ENCODE measurements around the gene ANO7. TPM values are rescaled to one million over a fixed set of nuclear protein-coding genes. Genes with fewer than 3 reads are reported as not detected.

Gene ANO7
- total and polyA plus RNA-seq, 2 of the 13 experiments (the other 11 are each of a cell fraction or from before 2014, with no cell fraction given) = 4.1 to 4.9 TPM

GRCh38 chr2:241225545-241225944 lies 37.1 kb downstream of the ANO7 start:
- intact Hi-C loops (cut with micrococcal nuclease; ENCODE audit: unreplicated experiment) = loop anchor here (10.0 kb wide), 1 partner anchor 371 kb away; no protein-coding TSS in a partner anchor
- no TSS peak for BruUV-seq (replicated peaks)
- Histone ChIP-seq H3K4me3 (replicated peaks in 1 of 3; ENCODE audit: insufficient read depth in 1 of 3, low read depth in 2 of 3, low read length in 3 of 3) (no peak overlapping the region), H3K36me3 (replicated peaks in 1 of 2; ENCODE audit: control insufficient read depth in 1 of 2, insufficient read depth in 2 of 2, low read length in 2 of 2) (peaks cover 28 to 52% of the 10 kb centered on the region in 2 experiments), H2AFZ (ENCODE audit: low read length) (no peak overlapping the region), H3K27me3 (ENCODE audit: control insufficient read depth in 1 of 2, insufficient read depth in 2 of 2, low read length in 2 of 2) (no peaks in the 10 kb centered on the region), H3K79me2 (ENCODE audit: insufficient read depth, low read length) (peaks cover 28% of the 10 kb centered on the region), H3K4me1 (ENCODE audit: insufficient read depth, low read length) (peaks cover 57% of the 10 kb centered on the region), H3K9ac (ENCODE audit: insufficient read depth, low read depth, low read length) (no peak overlapping the region), H3K27ac (ENCODE audit: extremely low read length, insufficient read depth, low read length) (peak overlapping the region; percentile 78), H4K20me1 (ENCODE audit: insufficient read depth, low read length) (peaks cover 24% of the 10 kb centered on the region; the same call in 1 of the 2 replicates), H3K4me2 (ENCODE audit: low read depth, low read length) (no peak overlapping the region), H3K9me3 (ENCODE audit: low read length) (no peaks in the 10 kb centered on the region)
- no peak for DNase-seq (ENCODE audit: low spot score)
- CTCF ChIA-PET (ENCODE audit: low intra/inter-chr PET ratio, low total read pairs) = no interaction called here
- no peak for ATAC-seq
- no peak for FAIRE-seq
- in situ Hi-C loops (cut with HindIII; ENCODE audit: extremely low pct_ligation_motif_present, low pct_unique_long_range_greater_than_20kb) = no loop called here
- POLR2A ChIA-PET = interaction anchor here (2.0 to 4.3 kb wide), 3 partner anchors 89 to 368 kb away, joined by 6 to 21 read pairs (median 8); partner anchors contain the start of genes HDLBP and SEPTIN2
- 98% methylated on average over 16 of the region's 16 CpGs for WGBS (ENCODE audit: low lambda C conversion rate)
- no peak for TF ChIP-seq ZNF253 (CRISPR knock-in tag; IDR thresholded peaks at IDR 0.05; ENCODE audit: borderline replicate concordance)
- no peak for TF ChIP-seq NFATC3 (CRISPR knock-in tag; IDR thresholded peaks at IDR 0.05)
- TF ChIP-seq TBP (CRISPR knock-in tag; IDR thresholded peaks at IDR 0.05) = no peak
- TF ChIP-seq POLR2G (IDR thresholded peaks at IDR 0.05; ENCODE audit: low read depth, low read length) = peak; percentile 47
- no peak for TF ChIP-seq SKIL (CRISPR knock-in tag; IDR thresholded peaks at IDR 0.05; ENCODE audit: borderline replicate concordance)
- no peak for TF ChIP-seq ZNF17 (CRISPR knock-in tag; IDR thresholded peaks at IDR 0.05)
- no peak for TF ChIP-seq TBX2 (CRISPR knock-in tag; IDR thresholded peaks at IDR 0.05; ENCODE audit: borderline replicate concordance)
- peak; percentile 46; the same call in 1 of the 2 replicates for TF ChIP-seq HOXA3 (CRISPR knock-in tag; IDR thresholded peaks at IDR 0.05)
- 0 out of 2 replicates have a peak, but pooled peaks have one; percentile 6 for TF ChIP-seq NR2F2 (IDR thresholded peaks at IDR 0.05; ENCODE audit: borderline replicate concordance, low read depth)
- peak; percentile 63; the same call in 1 of the 2 replicates for TF ChIP-seq ZBTB38 (CRISPR knock-in tag; IDR thresholded peaks at IDR 0.05)
- TF ChIP-seq, protein P1, sequence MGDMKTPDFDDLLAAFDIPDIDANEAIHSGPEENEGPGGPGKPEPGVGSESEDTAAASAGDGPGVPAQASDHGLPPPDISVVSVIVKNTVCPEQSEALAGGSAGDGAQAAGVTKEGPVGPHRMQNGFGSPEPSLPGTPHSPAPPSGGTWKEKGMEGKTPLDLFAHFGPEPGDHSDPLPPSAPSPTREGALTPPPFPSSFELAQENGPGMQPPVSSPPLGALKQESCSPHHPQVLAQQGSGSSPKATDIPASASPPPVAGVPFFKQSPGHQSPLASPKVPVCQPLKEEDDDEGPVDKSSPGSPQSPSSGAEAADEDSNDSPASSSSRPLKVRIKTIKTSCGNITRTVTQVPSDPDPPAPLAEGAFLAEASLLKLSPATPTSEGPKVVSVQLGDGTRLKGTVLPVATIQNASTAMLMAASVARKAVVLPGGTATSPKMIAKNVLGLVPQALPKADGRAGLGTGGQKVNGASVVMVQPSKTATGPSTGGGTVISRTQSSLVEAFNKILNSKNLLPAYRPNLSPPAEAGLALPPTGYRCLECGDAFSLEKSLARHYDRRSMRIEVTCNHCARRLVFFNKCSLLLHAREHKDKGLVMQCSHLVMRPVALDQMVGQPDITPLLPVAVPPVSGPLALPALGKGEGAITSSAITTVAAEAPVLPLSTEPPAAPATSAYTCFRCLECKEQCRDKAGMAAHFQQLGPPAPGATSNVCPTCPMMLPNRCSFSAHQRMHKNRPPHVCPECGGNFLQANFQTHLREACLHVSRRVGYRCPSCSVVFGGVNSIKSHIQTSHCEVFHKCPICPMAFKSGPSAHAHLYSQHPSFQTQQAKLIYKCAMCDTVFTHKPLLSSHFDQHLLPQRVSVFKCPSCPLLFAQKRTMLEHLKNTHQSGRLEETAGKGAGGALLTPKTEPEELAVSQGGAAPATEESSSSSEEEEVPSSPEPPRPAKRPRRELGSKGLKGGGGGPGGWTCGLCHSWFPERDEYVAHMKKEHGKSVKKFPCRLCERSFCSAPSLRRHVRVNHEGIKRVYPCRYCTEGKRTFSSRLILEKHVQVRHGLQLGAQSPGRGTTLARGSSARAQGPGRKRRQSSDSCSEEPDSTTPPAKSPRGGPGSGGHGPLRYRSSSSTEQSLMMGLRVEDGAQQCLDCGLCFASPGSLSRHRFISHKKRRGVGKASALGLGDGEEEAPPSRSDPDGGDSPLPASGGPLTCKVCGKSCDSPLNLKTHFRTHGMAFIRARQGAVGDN (CRISPR knock-in tag; IDR thresholded peaks at IDR 0.05) = peak; percentile 33
- TF ChIP-seq NCOR1 (IDR thresholded peaks at IDR 0.05; ENCODE audit: borderline replicate concordance, low read length) = no peak
- no peak for TF ChIP-seq JDP2 (CRISPR knock-in tag; IDR thresholded peaks at IDR 0.05; ENCODE audit: borderline replicate concordance)
- TF ChIP-seq THAP8 (CRISPR knock-in tag; IDR thresholded peaks at IDR 0.05; ENCODE audit: borderline replicate concordance) = no peak
- TF ChIP-seq AGO2 (optimal IDR thresholded peaks at IDR 0.05; ENCODE audit: low read depth, low read length) = peak; percentile 87
- 0 out of 2 replicates have a peak, but pooled peaks have one; percentile 8 for TF ChIP-seq POLR2AphosphoS5 (IDR thresholded peaks at IDR 0.05; ENCODE audit: low read depth, low read length)
- 0 out of 2 replicates have a peak, but pooled peaks have one; percentile 29 for TF ChIP-seq POLR2AphosphoS2 (IDR thresholded peaks at IDR 0.05; ENCODE audit: low read depth, low read length)
- peak; percentile 16 for TF ChIP-seq AGO1 (IDR thresholded peaks at IDR 0.05; ENCODE audit: low read depth, low read length, poor library complexity, severe bottlenecking)
- TF ChIP-seq ZNF768 (CRISPR knock-in tag; IDR thresholded peaks at IDR 0.05) = peak; percentile 28; the same call in 1 of the 2 replicates
